Thyroid gland (tissue), 4 donors: ENCODE measurements around the gene VPS72. TPM values are rescaled to one million over a fixed set of nuclear protein-coding genes. Genes with fewer than 3 reads are reported as not detected.

Source experiments
- DNase-seq, 2 donors: peaks; one replicate each; pipeline ENCODE4 v3.0.0-alpha.2; 2019
- H3K27ac ChIP-seq, 3 donors: fragments of 200-600 bp; sonication (generic); 1 replicate in 2 of 3; 2 replicates in 1 of 3; pipeline ENCODE4 v1.5.1; 2016 to 2019; ENCODE audit warnings: mild to moderate bottlenecking in 1 of 3, moderate library complexity in 1 of 3
- H3K27me3 ChIP-seq: fragments of 200-600 bp; sonication (generic); one replicate; pipeline ENCODE4 v1.5.1; 2019
- H3K36me3 ChIP-seq, 2 donors: fragments of 200-600 bp; sonication (generic); one replicate each; pipeline ENCODE4 v1.5.1; 2016 to 2019
- H3K4me1 ChIP-seq, 2 donors: fragments of 200-600 bp; sonication (generic); one replicate each; pipeline ENCODE4 v1.5.1; 2017 to 2019
- H3K4me3 ChIP-seq, 3 donors: fragments of 200-600 bp; sonication (generic); replicated peaks in 1 of 3; 1 replicate in 2 of 3; 2 replicates in 1 of 3; pipeline ENCODE4 v1.5.1; 2016; ENCODE audit warnings: mild to moderate bottlenecking in 1 of 3
- H3K9me3 ChIP-seq: fragments of 200-600 bp; sonication (generic); one replicate; pipeline ENCODE4 v1.5.1; 2017
- CTCF ChIP-seq, 6 experiments: fragments of 200-600 bp in 3 of 6; fragments of 450-650 bp in 3 of 6; sonication (generic) in 3 of 6; IDR thresholded peaks; one replicate each; pipeline ENCODE4 v1.5.1; 2016 to 2019; ENCODE audit warnings: antibody characterized with exemption in 6 of 6, mild to moderate bottlenecking in 2 of 6, inconsistent platforms in 1 of 6, moderate library complexity in 1 of 6
- POLR2A ChIP-seq, 2 donors: fragments of 450-650 bp; IDR thresholded peaks; one replicate each; pipeline ENCODE4 v1.6.1; 2017; ENCODE audit warnings: antibody characterized with exemption in 2 of 2, mild to moderate bottlenecking in 2 of 2, moderate library complexity in 1 of 2
- WGBS, 2 donors: methylation state at CpG; one replicate each; pipeline ENCODE4 v1.1.5; 2017; 5-methylcytosine and 5-hydroxymethylcytosine counted together
- intact Hi-C: fragments of 100-400 bp; cut with DNase I; formaldehyde crosslinking; loops from one replicate; pipeline ENCODE4 v1.15.1; 2023
- total RNA-seq, 4 donors: library from RNA; depleted of rRNA; stranded (reverse); fragments of >200 nt; gene quantifications; one replicate each; pipeline ENCODE4 v1.2.3, GENCODE V29; 2016

VPS72 gene
- total RNA-seq, 4 donors from 2014 or later: 36.9 to 47.5 (median 39.9) TPM

GRCh38 chr1:151176514-151177045 lies 13.4 kb downstream of the VPS72 start:
- Histone ChIP-seq H3K27ac (no peak overlapping the region), H3K36me3 (peaks cover 33 to 60% of the 10 kb centered on the region in 2 donors), H3K9me3 (no peaks in the 10 kb centered on the region), H3K27me3 (no peaks in the 10 kb centered on the region), H3K4me1 (no peaks in the 10 kb centered on the region), H3K4me3 (no peak overlapping the region)
- TF ChIP-seq POLR2A (IDR thresholded peaks at IDR 0.05) (no peak), CTCF (IDR thresholded peaks at IDR 0.05) (no peak)
- intact Hi-C loops: no loop called here
- no peak for DNase-seq
- WGBS, 2 donors: 96% methylated on average over 17 of the region's 17 CpGs

GRCh38 chr1:151175863-151176262 lies 14.1 kb downstream of the VPS72 start, which contains the start of gene TMOD4:
Gene TMOD4 (minus strand): TSS chr1:151175981. CDS start chr1:151174875, 1,106 bp downstream.
- H3K4me1 ChIP-seq: no peaks in the 10 kb centered on the region
- H3K27ac ChIP-seq: no peak within 1 kb of the TSS
- 56 to 63% methylated on average over 4 of the region's 4 CpGs for WGBS, 2 donors
- no peaks in the 10 kb centered on the region for H3K27me3 ChIP-seq
- no peak for DNase-seq
- TF ChIP-seq CTCF (IDR thresholded peaks at IDR 0.05): peak in 1 of 6 experiments; percentile 39
- no peak for TF ChIP-seq POLR2A (IDR thresholded peaks at IDR 0.05)
- H3K9me3 ChIP-seq: no peaks in the 10 kb centered on the region
- intact Hi-C loops: no loop called here
- peaks cover 26 to 53% of the 10 kb centered on the region in 2 donors for H3K36me3 ChIP-seq
- H3K4me3 ChIP-seq: no peak within 1 kb of the TSS

GRCh38 chr1:151175041-151175741 lies 14.8 kb downstream of the VPS72 start:
- no peak overlapping the region for H3K27ac ChIP-seq
- intact Hi-C loops: no loop called here
- no peak overlapping the region for H3K4me3 ChIP-seq
- DNase-seq: no peak
- no peak for TF ChIP-seq CTCF (IDR thresholded peaks at IDR 0.05)
- no peak for TF ChIP-seq POLR2A (IDR thresholded peaks at IDR 0.05)
- H3K27me3 ChIP-seq: no peaks in the 10 kb centered on the region
- peaks cover 21 to 49% of the 10 kb centered on the region in 2 donors for H3K36me3 ChIP-seq
- H3K9me3 ChIP-seq: no peaks in the 10 kb centered on the region
- H3K4me1 ChIP-seq: no peaks in the 10 kb centered on the region
- WGBS, 2 donors: 78 to 80% methylated on average over 6 of the region's 6 CpGs

GRCh38 chr1:151171190-151171589 lies 18.8 kb downstream of the VPS72 start:
- Histone ChIP-seq H3K4me1 (peaks cover 6 to 8% of the 10 kb centered on the region in 2 donors), H3K27me3 (no peaks in the 10 kb centered on the region), H3K9me3 (no peaks in the 10 kb centered on the region), H3K27ac (no peak overlapping the region), H3K36me3 (peaks cover 16 to 17% of the 10 kb centered on the region in 2 donors), H3K4me3 (no peak overlapping the region)
- DNase-seq: no peak
- no peak for TF ChIP-seq POLR2A (IDR thresholded peaks at IDR 0.05)
- TF ChIP-seq CTCF (IDR thresholded peaks at IDR 0.05): no peak
- WGBS, 2 donors: 83 to 94% methylated on average over 5 of the region's 5 CpGs
- intact Hi-C loops: no loop called here

- H3K9me3 ChIP-seq: no peaks in the 10 kb centered on the region
- no peak overlapping the region for H3K4me3 ChIP-seq
- H3K27me3 ChIP-seq: no peaks in the 10 kb centered on the region
- intact Hi-C loops: no loop called here
- no peak for DNase-seq
- 87 to 88% methylated on average over 6 of the region's 6 CpGs for WGBS, 2 donors
- TF ChIP-seq POLR2A (IDR thresholded peaks at IDR 0.05) (no peak), CTCF (IDR thresholded peaks at IDR 0.05) (no peak)
- H3K4me1 ChIP-seq: peaks cover 14 to 21% of the 10 kb centered on the region in 2 donors
- peaks cover 3 to 5% of the 10 kb centered on the region in 2 donors for H3K36me3 ChIP-seq
- no peak overlapping the region for H3K27ac ChIP-seq
These were observed 22.9 kb downstream of the VPS72 start for GRCh38 chr1:151167116-151167515.
